HG03469 (cell line): ENCODE results near the gene JPH3.
"Not testable (repeated sequence)": the region's sequence is repeated elsewhere in the genome, so short reads cannot be mapped to it uniquely, and the experiment has no call there.

Experiments
- ATAC-seq: cut with Tn5 transposase; IDR thresholded peaks from one replicate; pipeline ENCODE4 v1.9.1; 2021; ENCODE audit warnings: mild to moderate bottlenecking, moderate library complexity, moderate number of reproducible peaks; ENCODE audit not compliant: unreplicated experiment

Gene JPH3

DNA sequence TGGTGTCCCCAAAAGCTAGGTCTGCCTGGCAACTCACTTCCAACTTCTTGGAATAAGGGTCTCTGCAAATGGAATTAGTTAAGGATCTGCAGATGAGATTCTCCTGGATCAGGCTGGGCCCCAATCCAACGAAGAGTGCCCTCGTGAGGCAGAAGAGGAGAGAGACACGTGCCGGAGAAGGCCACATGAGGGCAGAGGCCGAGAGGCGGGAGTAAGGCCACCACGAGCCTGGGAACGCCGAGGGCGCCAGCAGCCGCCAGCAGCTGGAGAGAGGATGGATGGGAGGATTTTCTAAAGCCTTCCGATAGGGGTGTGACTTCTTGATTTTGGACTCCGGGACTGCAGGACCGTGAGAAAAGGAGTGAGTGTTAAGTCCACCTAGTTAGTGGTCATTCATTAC is 76.3 kb downstream of the JPH3 start:
- no peak for ATAC-seq

DNA sequence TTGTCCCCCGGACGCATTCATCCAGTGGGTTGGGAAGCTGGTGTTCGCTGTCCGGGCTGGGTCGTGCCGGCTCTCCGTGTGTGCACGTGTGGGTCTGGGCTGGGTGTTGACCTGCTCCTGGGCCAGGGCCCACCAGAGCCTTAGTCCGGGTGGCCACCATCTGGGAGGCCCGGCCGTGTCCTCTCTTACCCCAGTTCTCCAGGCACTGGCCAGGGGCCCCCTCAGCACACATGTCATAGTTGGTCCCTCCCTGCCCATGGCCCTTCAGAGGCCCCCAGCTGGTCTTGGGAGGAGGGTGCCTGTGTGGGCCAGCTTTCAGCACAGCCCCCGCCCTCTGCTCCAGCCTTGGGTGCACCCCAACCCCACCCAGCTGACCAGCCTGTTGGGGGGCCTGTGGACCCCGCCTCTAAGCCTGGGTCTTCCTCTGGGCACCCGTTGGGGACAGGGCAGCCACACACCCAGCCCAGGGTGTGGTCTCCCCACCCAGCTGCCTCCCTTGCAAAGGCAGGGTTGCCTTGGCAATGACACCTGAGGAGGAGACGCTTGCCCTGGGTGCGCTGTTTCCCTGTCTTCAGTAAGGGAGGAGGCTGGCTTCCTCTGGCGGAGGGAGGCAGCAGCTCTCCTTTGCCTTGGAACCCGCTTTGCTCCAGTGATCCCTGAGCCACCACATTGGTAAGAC is 77.4 kb downstream of the JPH3 start:
- ATAC-seq = no peak

DNA sequence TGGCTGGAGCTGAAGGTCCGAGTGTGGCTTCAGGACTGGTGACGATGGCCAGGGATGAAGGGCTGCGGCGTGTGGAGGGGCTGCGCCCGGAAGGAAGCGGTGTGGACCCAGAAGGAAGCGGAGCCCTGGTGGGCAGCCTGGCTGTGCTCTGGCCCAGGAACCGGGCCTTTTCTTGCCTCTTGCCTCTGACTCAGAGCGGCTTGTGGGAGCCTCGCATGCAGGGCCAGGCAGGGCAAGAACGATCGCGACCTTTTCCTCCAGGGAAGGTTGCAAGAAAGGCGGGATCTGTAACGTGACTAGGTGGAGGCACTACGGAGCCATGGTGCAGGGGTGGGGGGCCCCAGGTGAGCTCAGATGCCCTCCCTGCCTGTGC is 78.0 kb downstream of the JPH3 start:
- ATAC-seq = no peak

DNA sequence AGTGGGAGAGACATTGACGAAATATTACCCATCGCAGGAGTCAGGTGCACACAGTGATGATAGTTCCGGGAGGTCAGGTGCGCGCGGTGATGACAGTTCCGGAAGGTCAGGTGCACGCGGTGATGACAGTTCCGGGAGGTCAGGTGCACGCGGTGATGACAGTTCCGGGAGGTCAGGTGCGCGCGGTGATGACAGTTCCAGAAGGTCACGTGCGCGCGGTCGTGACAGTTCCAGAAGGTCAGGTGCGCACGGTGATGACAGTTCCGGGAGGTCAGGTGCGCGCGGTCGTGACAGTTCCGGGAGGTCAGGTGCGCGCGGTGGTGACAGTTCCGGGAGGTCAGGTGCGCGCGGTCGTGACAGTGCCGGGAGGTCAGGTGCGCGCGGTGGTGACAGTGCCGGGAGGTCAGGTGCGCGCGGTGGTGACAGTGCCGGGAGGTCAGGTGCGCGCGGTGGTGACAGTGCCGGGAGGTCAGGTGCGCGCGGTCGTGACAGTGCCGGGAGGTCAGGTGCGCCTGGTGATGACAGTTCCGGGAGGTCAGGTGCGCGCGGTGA is 78.8 kb downstream of the JPH3 start:
- not testable (repeated sequence) for ATAC-seq

DNA sequence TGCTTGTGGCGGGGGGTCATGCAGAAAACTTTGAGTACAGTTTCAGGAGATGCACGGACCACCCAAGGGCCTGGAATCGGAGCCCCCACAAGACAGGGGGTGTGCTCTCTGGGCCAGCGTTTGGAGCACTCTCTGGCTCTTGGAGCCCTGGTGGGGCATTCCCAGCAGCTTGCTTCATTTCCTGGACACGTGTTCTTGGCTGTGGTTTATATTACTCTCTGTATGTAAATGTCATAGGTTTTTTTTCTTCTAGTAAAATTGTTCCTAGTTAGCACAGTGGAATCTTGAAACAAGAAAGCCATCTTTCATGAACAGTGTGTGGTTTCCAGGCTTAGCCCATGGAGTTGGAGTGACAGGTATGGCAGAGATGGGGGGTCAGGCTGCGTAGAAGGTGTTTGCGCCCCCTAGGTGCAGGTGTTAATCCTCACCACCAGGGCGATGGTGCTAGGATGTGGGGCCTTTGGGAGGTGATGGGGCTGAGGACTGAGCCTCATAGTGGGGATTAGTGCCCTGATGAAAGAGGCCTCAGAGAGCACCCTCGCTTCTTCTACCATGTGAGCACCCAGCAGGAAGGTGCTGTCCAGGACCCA is 79.8 kb downstream of the JPH3 start:
- ATAC-seq = no peak

DNA sequence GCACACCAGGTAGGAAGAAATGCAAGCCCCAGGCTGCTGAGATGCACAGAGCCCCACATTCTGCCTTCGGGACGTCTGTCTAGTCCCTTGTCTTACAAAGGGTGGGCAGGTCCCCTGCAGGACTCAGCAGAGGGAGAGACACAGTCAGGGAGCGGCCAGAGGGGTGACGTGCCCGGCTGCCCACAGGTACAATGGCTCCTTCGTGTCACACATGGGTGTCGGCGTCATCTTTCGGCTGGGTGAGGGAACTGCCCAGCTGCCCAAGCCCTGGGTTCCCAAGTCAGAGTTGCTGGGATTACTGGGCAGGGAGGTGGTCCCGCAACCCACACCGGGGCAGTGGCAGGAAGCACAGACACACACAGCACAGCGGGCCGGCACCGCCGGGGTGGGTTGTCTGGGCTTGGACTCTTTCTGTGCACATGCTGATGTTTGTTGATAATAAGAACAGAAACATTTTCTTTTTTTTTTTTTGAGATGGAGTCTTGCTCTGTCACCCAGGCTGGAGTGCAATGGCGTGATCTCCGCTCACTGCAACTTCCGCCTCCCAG is 80.6 kb downstream of the JPH3 start:
- no peak for ATAC-seq

DNA sequence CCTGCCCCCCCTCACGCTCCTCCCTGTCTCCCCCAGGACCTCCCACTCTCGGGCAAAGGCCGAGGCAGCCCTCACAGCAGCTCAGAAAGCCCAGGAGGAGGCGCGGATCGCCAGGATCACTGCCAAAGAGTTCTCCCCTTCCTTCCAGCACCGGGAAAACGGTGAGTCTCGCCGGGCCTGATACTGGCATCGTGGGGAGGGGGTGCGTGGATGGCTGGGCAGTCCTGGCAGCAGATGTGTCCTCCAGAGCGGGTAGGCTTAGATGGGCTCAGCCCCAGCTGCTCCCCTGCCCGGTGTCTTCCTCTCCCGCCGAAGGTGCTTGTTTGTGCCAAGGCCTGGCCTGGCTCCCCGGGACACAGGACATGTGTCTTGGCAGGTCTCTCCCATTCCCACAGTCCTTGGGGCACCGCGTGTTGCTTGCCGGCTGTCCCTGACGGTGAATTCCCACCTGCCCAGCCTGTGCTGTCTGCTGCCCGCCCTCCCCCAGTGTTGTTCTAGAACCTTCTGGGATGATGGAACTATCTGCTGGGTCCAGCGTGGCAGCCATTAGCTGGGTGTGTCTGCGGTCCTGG is 81.9 kb downstream of the JPH3 start:
- no peak for ATAC-seq

DNA sequence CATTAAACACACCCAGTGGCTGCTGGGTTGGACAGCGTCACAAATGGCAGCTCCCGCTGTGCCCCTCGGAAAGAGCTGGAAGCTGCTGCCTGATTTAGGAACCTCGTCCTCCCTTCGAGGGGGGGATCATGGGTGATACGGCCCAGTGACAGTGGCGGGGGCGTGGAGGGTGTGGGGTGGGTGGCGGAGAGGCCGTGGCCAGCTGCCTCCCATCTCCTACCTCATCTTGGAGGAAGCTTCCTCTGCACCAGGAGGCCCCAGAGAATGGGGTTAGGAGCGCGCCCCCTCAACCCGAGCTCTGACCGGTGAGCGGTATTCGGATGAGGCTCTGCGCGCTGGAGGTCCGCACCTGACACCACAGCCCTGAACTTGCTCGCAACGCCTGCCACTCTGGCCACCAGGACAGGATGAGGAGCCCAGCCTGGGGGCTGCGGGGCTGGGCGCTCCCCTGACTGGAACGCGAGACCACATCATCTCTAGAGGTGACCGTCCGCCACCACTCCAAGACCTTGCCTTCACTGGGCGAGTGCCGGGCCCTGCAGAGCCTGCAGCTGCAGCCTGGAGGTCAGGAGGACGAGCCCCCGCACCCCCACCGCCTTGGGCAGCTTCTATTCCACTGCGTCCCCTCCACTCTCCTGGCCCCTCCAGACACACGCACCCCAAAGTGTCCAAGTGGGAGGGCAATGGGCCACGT is 82.5 kb downstream of the JPH3 start:
- no peak for ATAC-seq

DNA sequence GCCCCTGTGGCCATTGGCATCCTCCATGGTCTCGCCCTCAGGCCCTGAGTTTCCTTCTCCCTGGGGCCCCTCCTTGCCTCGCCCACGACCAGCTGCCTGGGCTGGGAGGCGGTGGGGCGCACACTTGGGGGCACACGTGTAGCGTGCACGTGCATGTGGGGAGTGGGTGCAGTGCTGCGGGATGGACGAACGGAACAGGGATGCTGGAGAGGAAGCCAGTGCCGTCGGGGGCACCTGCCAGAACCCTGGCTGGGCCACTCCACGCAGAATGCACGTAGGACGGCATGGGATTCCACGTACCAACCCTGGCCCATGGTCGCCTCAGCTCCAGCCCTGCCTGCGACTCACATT is 83.1 kb downstream of the JPH3 start:
- ATAC-seq = no peak

DNA sequence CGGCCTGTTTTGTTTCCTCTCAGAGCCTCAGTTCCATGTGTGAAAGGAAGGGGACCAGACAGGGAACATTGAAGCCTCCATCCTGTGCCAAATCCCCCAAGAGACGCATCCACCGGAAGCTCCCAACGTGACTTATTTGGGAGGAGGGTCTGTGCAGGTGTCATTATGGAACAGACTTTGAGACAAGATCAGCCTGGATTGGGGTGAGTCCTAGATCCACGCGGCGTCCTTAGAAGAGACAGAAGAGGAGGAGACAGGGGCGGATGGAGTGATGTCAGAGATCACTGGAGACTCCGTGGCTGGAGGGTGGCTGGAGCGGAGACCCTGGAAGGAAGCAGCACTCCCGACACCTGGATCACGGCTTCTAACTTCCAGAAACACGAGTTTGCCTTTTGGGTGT is 83.5 kb downstream of the JPH3 start:
- no peak for ATAC-seq

DNA sequence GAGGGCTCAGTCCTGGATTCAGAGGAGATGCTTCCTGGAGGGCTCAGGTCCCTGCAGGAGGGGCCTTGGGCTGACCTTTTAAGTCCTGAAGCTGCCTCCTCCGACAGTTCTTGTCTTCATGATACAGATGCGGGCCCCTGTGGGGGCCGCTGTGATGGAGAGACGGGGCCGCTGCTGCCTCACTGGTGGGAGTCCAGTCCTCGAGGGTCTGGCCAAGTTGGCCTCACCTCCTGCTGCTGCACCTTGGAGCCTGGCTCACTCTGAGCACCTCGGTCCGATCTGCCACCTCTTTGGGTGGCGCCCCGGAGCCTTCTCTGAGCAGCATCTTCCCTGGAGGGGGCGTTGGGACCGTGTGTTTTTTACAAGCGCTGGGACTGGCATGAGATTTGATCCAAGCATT is 84.4 kb downstream of the JPH3 start:
- no peak for ATAC-seq

DNA sequence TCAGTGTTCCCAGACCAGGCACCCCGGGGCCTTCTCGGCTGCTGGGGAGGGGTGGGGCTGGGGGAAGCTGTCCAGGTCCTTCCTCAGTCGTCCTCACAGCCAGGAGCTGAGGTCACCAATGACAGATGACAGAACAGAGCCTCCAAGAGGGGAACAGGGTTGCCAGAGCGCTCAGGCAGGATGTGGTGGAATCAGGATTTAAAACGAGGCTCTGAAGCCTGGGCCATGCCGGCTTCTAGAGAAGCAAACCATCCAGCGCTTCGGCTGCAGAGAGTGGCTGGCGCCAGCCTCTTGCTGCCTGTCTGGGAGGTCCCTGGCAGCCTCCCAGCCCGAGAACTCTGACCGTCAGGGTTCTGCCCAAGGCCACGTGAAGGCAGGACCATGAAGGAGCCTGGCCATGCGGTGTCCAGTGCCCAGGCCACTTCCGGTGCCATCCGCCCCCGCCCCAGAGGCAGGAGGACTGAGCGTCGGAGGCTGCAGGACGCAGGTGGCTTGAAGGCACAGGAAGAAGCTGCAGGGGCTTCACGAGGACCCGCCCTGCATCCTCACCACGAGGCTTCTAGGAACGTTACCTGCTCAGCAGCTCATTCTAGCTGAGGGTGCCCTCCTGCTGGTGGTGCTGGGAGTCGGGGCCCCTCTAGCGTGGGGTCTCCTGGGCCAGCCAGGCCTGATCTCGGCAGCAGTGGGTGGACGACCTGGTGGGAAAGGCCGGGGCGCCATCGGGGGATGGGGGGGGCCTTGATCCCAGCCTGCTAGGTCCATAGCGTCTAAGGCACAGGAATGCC is 85.0 kb downstream of the JPH3 start:
- no peak for ATAC-seq

DNA sequence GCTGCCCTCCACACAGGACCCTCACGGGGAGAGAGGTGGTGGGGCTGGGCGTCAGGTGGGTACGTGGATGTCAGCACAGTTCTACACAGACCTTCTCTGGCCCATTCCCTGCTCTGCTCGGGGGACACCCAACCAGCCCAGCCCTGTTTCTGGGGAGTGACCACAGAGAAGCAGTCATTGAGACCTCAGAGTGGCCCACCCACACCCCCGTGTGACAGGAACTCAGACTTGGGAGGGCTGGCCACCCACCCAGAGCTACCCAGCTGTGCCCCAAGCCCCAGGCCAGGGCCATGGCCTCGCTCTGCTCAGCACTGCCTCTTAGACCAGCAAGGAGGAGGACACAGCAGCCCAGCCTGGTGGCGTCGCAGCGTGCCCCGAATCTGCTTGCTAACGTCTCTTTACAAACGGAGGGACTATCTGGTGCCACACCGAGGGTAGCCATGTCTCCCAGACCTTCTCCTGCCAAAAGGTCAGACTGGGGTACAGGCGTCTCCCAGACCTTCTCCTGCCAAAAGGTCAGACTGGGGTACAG is 85.8 kb downstream of the JPH3 start:
- ATAC-seq = no peak

DNA sequence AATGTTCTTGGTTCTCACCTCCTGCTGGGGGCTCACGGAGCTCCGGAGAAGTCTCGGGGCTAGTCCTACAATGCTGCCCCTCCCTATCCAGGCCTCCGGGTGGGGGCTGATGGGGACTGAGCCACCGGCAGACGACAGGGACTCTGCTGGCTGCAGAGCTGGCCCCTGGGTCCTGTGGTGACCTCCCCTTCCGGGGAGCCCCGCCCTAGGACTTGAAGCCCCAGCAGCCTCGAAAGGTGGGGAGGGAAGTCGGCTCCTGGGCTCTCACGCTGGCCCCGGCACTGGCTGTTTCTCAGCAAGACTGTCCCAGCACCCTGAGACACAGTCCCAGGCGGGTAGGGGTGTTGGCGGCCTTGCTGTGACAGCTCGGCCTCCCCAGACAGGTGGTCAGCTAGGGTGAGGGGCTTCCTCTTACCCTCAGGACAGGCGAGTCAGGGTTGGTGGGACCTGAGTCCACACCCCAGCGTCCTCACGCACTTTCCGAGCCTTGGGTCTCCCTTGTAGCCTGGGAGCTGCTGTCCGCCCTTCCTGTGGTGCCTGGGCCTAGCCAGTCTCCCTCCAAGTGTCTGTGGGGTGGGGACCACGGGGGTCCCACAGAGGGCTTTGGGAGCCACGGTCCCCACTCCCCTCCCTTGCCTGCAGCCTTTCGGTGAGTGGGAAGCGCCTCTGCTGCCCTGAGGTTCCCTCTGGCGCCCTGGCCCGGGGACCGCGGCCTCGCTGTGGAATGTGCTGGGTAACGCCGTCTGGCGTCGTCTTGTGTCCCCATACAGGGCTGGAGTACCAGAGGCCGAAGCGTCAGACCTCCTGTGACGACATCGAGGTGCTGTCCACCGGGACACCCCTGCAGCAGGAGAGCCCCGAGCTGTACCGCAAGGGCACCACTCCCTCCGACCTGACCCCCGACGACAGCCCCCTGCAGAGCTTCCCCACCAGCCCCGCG is 86.8 kb downstream of the JPH3 start:
- ATAC-seq = no peak

DNA sequence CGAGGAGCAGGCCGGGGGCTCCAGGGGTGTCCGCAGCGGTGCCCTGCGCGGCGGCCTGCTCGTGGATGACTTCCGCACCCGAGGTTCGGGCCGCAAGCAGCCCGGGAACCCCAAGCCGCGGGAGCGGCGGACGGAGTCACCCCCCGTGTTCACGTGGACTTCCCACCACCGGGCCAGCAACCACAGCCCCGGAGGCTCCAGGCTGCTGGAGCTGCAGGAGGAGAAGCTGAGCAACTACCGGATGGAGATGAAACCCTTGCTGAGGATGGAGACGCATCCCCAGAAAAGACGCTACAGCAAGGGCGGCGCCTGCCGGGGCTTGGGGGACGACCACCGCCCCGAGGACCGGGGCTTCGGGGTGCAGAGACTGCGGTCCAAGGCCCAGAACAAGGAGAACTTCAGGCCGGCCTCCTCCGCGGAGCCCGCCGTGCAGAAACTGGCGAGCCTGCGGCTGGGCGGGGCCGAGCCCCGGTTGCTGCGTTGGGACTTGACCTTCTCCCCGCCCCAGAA is 87.7 kb downstream of the JPH3 start:
- ATAC-seq = no peak

DNA sequence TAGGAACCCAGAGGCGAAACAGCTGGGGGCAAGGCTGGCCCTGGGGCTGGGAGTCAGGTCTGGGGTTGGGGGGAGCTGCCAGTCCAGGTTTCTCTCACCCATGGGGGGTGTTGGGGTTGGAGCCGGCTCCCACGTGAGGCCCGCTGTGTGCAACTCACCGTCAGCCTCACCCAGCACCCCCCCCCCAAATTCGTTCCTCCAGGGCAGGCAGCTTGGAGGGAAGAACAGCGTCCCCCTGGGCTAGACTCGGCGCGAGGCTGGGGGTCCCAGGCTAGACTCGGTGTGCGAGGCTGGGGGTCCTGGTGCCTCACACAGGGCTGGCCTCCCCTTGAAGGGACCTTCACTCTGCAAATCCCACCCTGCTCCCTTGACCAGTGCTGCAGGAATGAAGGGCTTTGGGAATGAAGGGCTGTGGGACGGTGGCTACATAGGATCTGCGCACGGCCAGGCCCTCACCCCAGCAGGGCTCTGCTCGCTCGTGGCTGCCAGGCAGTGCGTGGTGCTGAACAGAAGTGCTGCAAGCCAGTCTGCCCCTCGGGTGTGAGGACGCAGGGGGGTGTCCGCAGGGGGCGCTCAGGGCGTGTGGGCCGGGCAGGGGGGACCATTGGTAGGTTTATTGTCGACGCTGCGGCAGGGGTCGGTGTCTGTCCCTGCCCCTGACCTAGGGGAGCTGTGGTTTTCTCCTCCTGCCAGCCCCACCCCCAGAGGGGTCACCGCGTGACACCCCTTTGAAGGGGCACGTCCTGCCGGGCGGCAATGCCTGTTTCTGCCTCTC is 88.8 kb downstream of the JPH3 start:
- no peak for ATAC-seq

DNA sequence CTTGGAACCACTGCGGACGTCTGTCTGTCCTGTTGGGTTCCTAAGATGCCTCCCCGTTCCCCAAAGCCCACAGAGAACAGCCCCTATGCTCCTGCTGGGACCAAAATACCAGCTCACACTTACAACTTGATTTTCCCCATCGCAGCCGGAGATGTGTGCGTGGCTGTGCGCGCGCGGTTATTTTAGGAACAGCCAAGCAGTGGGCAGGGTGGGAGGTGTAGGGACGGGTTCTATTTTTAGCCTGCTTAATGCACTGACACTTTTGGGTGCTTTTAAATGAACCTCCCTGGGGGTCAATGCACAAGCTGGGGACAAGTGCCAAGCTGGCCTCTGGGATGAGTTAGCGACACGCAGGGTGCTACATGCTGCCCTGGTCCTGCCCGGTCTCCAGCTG is 89.4 kb downstream of the JPH3 start:
- no peak for ATAC-seq

DNA sequence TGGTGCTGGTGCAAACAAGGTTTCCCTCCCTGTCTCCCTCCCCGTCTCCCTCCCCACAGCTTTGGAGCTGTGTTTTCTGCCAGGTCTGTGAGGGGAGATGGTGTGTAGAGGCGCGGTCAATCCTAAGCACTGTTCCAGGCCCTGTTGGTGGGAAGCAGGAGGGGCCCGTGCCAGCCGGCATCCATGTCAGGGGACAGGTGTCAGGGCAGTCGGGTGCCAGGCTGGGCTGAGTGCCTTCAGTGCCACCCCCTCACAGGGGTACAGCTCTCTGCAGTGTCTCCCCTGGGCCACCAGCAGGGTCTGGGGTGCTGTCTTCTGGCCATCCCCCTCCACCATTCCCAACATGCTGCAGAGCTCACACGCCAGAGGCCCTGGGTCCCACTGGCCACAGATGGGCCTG is 89.9 kb downstream of the JPH3 start:
- no peak for ATAC-seq

DNA sequence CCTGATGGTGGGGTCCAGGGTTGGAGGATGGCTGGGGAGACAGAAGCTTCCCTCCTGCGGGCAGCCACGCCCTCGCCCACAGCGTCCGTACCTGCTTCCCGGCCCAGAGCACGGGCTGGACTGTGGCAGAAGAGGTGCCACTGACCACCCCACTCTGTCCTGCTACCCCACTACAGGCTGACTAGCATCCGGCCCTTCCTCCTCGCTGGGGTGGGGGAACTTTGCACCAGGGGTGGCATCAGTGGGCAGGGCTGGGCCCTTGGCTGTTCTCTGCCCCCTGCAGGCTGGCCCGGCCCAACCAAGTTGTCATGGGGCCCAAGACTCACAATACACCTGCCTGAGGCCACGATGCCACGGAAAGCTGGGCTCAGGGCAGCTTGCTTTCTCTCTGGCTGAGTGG is 90.4 kb downstream of the JPH3 start:
- no peak for ATAC-seq
